ENCODE results near the gene SNX19.
A peak's percentile ranks its signal among the peaks of the same experiment; 100 is the strongest.

Gene SNX19

DNA sequence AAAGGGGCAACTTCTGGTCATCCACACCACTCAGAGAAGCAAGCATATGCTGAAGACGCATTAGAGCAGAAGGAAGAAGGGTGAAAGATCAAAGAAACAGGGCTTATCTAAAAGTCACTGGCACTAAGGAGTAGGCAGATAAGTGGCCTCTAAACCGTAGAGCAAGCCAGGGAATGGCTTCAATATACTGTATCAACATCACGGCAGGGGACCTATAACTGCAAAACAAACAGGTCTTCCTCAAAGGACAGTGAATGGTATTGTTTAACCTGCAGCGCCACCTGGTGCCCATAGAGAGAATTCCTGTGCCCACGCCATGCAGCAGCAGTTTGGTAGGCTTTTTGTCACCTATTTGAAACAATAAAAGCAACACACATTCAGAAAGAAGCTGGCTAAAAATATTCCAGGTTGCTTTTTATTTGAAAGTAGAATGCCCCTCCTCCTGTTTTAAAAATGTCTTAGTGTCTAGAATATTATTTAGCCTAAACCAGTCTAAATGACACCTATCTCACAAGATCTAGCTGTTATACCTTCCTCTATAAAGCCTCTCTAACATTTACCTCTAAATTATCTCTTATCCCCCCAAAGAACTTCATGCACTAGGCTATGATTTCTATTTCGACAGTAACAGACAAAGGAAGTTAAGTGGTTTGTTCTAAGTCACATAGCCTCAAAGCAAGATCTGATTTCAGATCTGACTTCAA, 21.8 kb downstream of the SNX19 start:
- H3K4me1 Mint-ChIP-seq, result no peaks in the 10 kb centered on the region
- no peak overlapping the region for H3K27ac Mint-ChIP-seq
- CTCF ChIA-PET, result interaction anchor here (0.7 to 4.6 kb wide), 19 partner anchors 8 to 682 kb away, joined by 3 to 39 read pairs (median 4); partner anchors contain the start of genes ADAMTS15 and SNX19
- no peak overlapping the region for H3K4me3 Mint-ChIP-seq
- H3K27me3 Mint-ChIP-seq, result no peaks in the 10 kb centered on the region
- DNase-seq, result peak; percentile 79
- H3K36me3 Mint-ChIP-seq, result peaks cover 30% of the 10 kb centered on the region
- H3K9me3 Mint-ChIP-seq, result no peaks in the 10 kb centered on the region

- CTCF ChIA-PET, result interaction anchor here (0.8 to 4.6 kb wide), 7 partner anchors 11 to 680 kb away, joined by 3 to 39 read pairs (median 4); partner anchors contain the start of gene SNX19
- no peak for DNase-seq
- H3K27ac Mint-ChIP-seq, result no peak overlapping the region
- H3K27me3 Mint-ChIP-seq, result no peaks in the 10 kb centered on the region
- H3K36me3 Mint-ChIP-seq, result peaks cover 26% of the 10 kb centered on the region
- no peak overlapping the region for H3K4me3 Mint-ChIP-seq
- H3K9me3 Mint-ChIP-seq, result no peaks in the 10 kb centered on the region
- H3K4me1 Mint-ChIP-seq, result no peaks in the 10 kb centered on the region
Observed at GRCh38 chr11:130892861-130893260, 23.4 kb downstream of the SNX19 start.

- CTCF ChIA-PET, result interaction anchor here (0.6 to 1.5 kb wide), 3 partner anchors 13 to 456 kb away, joined by 4 to 5 read pairs (median 4); no protein-coding TSS in a partner anchor
- no peak overlapping the region for H3K4me3 Mint-ChIP-seq
Observed at GRCh38 chr11:130891326-130891725, 25.0 kb downstream of the SNX19 start.

DNA sequence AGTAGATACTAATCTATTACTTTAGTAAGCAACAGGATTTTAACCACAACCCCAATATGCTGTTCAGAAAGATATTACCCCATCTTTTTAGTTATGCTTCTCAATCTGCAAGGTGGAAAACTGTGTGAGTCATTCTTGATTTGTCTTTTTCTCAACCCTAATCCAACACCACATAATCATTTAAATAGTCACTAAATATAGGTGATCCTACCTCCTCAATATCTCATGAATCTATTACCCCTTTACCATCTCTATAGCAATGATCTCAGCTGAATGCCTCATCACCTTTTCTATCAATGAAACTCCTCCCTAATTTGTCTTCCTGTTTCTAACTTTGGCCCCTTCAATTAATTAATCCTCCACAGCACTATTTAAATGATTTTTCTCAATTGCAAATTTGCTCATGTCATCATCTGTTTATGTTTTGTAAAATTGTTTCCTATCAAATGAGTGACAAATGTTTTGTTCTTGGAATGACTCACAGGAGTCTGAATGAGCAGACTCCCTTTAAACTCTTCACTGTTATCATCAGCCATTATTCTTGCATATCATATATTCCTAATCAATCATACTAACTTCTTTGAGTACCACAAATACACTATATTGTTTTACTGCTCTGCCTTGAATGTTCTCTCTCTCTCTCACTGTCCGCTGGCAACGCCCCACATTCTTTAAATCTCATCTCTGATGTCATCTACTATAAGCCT, 26.1 kb downstream of the SNX19 start:
- Mint-ChIP-seq H3K36me3 (peaks cover 23% of the 10 kb centered on the region), H3K27me3 (no peaks in the 10 kb centered on the region), H3K27ac (no peak overlapping the region), H3K4me1 (no peaks in the 10 kb centered on the region), H3K4me3 (no peak overlapping the region), H3K9me3 (no peaks in the 10 kb centered on the region)
- DNase-seq, result no peak
- CTCF ChIA-PET, result interaction anchor here (1.0 kb wide), 1 partner anchor 15 kb away, joined by 4 read pairs; no protein-coding TSS in a partner anchor

More at GRCh38 chr11:130891326-130891725, 25.0 kb downstream of the SNX19 start:
- no peak for DNase-seq
- Mint-ChIP-seq H3K4me1 (no peaks in the 10 kb centered on the region), H3K36me3 (peaks cover 23% of the 10 kb centered on the region), H3K27ac (no peak overlapping the region), H3K27me3 (no peaks in the 10 kb centered on the region), H3K9me3 (no peaks in the 10 kb centered on the region)

GRCh38 chr11:130888790-130889189, 27.5 kb downstream of the SNX19 start:
- CTCF ChIA-PET, result interaction anchor here (1.0 kb wide), 1 partner anchor 454 kb away, joined by 3 read pairs; no protein-coding TSS in a partner anchor
- H3K27me3 Mint-ChIP-seq, result no peaks in the 10 kb centered on the region
- H3K27ac Mint-ChIP-seq, result no peak overlapping the region
- H3K4me1 Mint-ChIP-seq, result no peaks in the 10 kb centered on the region
- peaks cover 22% of the 10 kb centered on the region for H3K36me3 Mint-ChIP-seq
- DNase-seq, result no peak
- no peaks in the 10 kb centered on the region for H3K9me3 Mint-ChIP-seq
- no peak overlapping the region for H3K4me3 Mint-ChIP-seq

- H3K27ac Mint-ChIP-seq, result no peak overlapping the region
- DNase-seq, result no peak
- H3K4me1 Mint-ChIP-seq, result no peaks in the 10 kb centered on the region
- no peak overlapping the region for H3K4me3 Mint-ChIP-seq
- CTCF ChIA-PET, result no interaction called here
- H3K9me3 Mint-ChIP-seq, result no peaks in the 10 kb centered on the region
- no peaks in the 10 kb centered on the region for H3K27me3 Mint-ChIP-seq
- H3K36me3 Mint-ChIP-seq, result peaks cover 26% of the 10 kb centered on the region
Observed at GRCh38 chr11:130886704-130887103, 29.6 kb downstream of the SNX19 start.

DNA sequence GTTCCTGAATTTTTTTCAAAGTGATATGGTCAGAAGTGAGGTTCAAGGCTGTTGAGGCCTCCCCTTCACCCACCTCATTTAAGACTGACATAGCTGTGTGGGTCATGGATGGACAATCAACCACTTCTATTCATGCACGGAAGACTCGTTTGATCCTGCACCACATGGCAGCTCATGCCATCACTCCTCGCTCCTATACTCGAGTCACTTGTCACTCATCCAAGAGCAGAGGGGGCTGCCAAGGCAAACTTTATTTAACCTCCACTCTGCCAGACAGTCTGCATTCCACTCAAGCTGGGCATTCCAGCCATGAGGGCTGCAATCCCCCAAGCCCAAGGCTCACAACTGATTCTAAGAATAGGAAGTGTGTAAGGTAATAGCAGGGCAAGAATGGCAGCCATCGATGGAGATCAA, 34.1 kb downstream of the SNX19 start:
- no peak for DNase-seq
- Mint-ChIP-seq H3K9me3 (no peaks in the 10 kb centered on the region), H3K4me1 (no peaks in the 10 kb centered on the region), H3K36me3 (peaks cover 51% of the 10 kb centered on the region), H3K27me3 (no peaks in the 10 kb centered on the region), H3K27ac (no peak overlapping the region), H3K4me3 (no peak overlapping the region)
- CTCF ChIA-PET, result interaction anchor here (1.1 to 1.6 kb wide), 4 partner anchors 12 to 447 kb away, joined by 3 to 6 read pairs (median 4); no protein-coding TSS in a partner anchor

DNA sequence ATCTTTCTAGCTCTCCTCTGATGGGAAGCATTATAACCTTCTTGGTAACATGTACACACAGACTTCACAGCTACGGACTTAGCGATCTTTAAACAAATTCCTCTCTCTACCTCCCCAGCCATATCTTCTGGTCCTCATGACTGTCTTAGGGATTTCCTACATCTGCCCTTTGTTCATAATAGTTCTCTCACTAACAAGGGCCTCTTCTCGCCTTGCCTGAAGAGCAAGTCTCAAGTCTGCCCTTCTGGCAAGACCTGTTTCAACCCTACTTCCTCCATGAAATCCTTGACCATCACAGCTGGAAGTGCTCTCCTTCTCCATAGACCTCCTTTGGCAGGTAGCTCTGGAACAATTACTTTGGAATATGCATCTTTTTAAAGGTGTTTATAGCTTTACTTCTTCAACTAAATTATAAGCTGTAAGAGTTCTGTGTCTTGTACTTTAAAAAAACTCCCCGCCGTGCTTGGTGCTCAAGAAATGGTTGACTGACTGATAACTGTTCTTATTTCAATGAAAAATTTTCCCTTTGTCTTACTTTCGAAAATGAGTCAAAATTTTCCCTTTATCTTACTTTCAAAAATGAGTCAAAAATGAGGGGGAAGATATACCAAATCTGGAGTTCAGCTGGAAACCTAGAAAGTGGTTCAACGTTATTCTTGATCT, 34.7 kb downstream of the SNX19 start:
- Mint-ChIP-seq H3K4me1 (no peaks in the 10 kb centered on the region), H3K36me3 (peaks cover 48% of the 10 kb centered on the region), H3K27ac (no peak overlapping the region), H3K4me3 (no peak overlapping the region), H3K9me3 (no peaks in the 10 kb centered on the region), H3K27me3 (no peaks in the 10 kb centered on the region)
- no peak for DNase-seq
- CTCF ChIA-PET, result interaction anchor here (1.1 to 1.6 kb wide), 4 partner anchors 12 to 447 kb away, joined by 3 to 6 read pairs (median 4); no protein-coding TSS in a partner anchor

DNA sequence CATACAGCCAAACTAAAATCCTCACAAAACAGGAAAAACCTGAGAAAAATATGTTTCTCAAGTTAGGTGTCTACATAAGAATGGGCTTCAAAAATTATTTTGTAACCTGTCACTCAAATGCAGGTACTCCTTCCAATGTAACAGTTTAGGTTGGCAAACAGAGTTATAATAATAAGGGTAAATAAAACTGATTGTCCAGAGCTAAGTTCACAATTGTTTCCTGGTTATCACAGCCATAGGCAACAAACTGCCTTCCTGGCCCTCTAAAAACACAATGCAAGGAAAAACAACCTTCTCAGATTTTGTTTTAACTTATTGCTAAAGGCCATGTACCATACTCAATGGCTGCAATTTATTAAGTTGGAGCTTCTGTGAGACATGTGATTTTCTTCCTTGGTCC, 36.4 kb downstream of the SNX19 start:
- Mint-ChIP-seq H3K36me3 (peaks cover 49% of the 10 kb centered on the region), H3K9me3 (no peaks in the 10 kb centered on the region), H3K4me3 (no peak overlapping the region), H3K27ac (no peak overlapping the region), H3K4me1 (no peaks in the 10 kb centered on the region), H3K27me3 (no peaks in the 10 kb centered on the region)
- CTCF ChIA-PET, result interaction anchor here (0.7 to 5.6 kb wide), 3 partner anchors 15 to 394 kb away, joined by 3 to 24 read pairs (median 4); no protein-coding TSS in a partner anchor
- no peak for DNase-seq

DNA sequence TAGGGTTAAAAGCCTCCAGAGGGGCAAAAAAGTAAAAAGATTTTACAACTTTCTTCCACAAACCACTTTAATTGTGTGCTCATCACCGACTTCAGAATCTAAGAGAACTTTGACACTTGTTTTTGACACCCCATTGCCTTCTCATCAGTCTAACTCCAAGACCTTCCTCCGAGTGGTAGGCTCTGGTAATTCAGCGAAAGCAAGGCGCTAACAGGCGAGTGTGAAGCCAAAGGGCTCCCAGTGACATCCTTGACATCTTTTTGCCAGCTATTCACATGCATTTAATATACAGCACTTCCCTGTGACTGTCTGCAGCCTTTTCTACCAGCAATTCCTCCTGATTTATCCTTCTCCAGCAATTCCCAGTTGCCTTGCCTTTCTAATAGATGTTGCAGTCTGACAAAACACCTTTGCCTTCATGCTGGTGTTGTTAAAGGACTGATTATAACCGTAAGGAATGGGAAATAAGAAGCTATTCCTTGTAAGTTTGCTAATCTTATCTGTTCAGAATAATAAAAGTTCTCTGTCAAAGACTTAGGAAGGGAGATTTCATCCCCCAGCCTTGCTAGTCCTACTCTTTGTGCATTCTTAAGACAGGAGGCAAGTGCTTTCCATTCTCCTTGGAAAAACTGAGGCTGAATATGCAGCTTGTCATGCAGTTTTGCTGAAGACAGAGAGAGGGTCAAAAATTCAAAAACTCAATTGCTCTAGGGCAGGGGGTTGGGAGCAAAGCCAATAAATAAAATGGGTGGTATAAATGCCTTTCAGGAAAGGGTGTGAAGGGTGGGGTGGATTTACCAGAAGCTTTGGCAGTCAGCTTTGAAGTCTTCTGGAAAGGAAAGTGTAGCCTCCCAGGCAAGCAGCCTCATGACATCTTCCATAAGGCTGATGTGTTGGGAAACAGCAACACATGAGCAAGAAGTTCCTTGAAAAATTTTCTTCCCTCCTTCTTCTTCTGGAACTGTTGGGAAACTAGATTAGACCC, 39.1 kb downstream of the SNX19 start:
- H3K9me3 Mint-ChIP-seq, result no peaks in the 10 kb centered on the region
- H3K27ac Mint-ChIP-seq, result no peak overlapping the region
- no peak overlapping the region for H3K4me3 Mint-ChIP-seq
- H3K4me1 Mint-ChIP-seq, result no peaks in the 10 kb centered on the region
- CTCF ChIA-PET, result interaction anchor here (1.0 to 5.6 kb wide), 3 partner anchors 15 to 446 kb away, joined by 3 to 24 read pairs (median 3); no protein-coding TSS in a partner anchor
- H3K27me3 Mint-ChIP-seq, result no peaks in the 10 kb centered on the region
- peaks cover 34% of the 10 kb centered on the region for H3K36me3 Mint-ChIP-seq
- DNase-seq, result no peak

GRCh38 chr11:130876100-130876499, 40.2 kb downstream of the SNX19 start:
- Mint-ChIP-seq H3K4me1 (no peaks in the 10 kb centered on the region), H3K9me3 (no peaks in the 10 kb centered on the region), H3K27me3 (no peaks in the 10 kb centered on the region), H3K36me3 (peaks cover 35% of the 10 kb centered on the region), H3K27ac (no peak overlapping the region), H3K4me3 (no peak overlapping the region)
- DNase-seq, result no peak
- CTCF ChIA-PET, result interaction anchor here (1.7 to 5.6 kb wide), 2 partner anchors 13 to 441 kb away, joined by 3 to 24 read pairs; no protein-coding TSS in a partner anchor

DNA sequence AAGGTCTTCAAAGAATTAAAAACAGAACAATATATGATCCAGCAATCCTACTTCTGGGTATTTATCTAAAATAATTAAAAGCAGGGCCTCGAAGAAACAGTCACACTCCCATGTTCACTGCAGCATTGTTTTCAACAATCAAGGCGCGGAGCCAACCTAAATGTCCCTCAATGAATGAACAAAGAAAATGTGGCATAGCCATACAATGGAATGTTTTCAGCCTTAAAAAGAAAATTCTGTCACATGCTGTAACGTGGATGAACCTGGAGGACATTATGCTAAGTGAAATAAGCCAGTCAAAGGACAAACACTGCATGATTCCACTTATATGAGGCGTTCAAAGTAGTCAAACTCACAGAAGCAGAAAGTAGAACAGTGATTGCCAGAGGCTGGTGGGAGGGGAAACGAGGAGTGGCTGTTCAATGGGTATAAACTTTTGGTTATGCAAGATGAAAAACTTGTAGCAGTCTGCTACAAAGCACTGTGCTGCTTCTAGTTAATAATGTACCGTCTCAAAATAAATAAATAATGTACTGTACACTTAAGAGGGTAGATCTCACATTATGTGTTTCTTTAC, 41.2 kb downstream of the SNX19 start:
- H3K4me1 Mint-ChIP-seq, result no peaks in the 10 kb centered on the region
- peaks cover 38% of the 10 kb centered on the region for H3K36me3 Mint-ChIP-seq
- H3K27me3 Mint-ChIP-seq, result no peaks in the 10 kb centered on the region
- H3K4me3 Mint-ChIP-seq, result no peak overlapping the region
- H3K9me3 Mint-ChIP-seq, result no peaks in the 10 kb centered on the region
- H3K27ac Mint-ChIP-seq, result no peak overlapping the region
- CTCF ChIA-PET, result interaction anchor here (5.6 kb wide), 1 partner anchor 12 kb away, joined by 24 read pairs; no protein-coding TSS in a partner anchor
- DNase-seq, result no peak

DNA sequence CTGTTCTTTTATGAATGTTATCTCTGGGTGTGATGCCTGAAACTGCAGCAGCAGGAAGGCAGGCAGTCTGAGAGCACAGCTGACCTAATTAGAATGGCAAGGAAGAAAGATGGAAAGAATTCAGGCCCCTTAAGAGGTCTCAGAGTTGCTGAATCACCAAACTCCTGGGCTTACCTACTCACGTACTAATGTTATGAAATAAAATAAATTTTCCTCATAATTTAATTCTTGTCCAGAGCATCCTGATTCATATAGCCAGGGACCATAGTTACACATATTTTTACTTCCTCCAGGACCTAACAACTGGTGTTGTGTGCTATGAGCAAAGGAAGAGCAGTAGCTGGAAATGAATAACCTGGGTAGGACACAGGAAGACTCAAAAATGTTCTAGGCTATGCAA, 41.9 kb downstream of the SNX19 start:
- H3K27ac Mint-ChIP-seq, result peak overlapping the region; percentile 13
- DNase-seq, result no peak
- no peaks in the 10 kb centered on the region for H3K9me3 Mint-ChIP-seq
- H3K4me1 Mint-ChIP-seq, result no peaks in the 10 kb centered on the region
- no peaks in the 10 kb centered on the region for H3K27me3 Mint-ChIP-seq
- no peak overlapping the region for H3K4me3 Mint-ChIP-seq
- CTCF ChIA-PET, result no interaction called here
- peaks cover 35% of the 10 kb centered on the region for H3K36me3 Mint-ChIP-seq
